Central memory CD4-positive, alpha-beta T cell (primary cell): ENCODE results near the gene CCNK.
A peak's percentile ranks its signal among the peaks of the same experiment; 100 is the strongest.

ENCODE experiments used
- DNase-seq: peaks from one replicate; pipeline ENCODE4 v3.0.0; 2022

Gene CCNK

DNA sequence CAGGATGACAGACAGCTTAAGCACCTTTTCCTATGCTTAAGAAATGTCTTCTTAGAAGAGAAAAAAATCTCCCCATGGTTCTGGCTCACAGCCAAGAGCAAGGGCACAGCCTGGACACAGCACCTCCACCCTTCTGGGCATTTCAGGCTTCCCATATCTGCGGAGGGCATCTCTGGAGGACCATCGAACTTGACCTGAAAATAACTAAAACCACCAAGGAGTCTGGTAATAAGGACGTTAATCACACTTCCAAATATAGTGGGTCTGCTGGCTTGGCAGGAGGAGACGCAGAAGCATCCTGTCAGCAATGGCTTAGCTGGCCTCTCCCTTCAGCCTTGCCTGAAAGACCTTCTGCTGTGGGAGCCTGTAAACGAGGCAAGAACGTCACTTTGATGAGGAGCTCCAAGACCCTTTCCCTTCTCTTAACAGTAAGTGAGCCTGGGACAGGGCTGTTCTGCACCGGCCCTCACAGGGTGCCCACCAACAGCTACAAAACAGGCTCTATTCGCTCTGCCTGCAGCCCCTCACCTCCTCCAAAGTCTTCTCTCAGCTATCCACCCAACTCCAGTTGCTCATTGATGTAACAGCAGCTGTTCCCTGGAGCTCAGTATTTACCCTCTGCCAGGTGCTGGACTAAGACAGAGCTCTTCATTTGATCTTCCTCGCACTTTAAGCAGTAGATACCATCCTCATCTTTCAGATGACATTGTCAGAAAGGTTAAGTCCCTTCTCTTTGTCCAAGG is 13.7 kb upstream of the CCNK start:
- no peak for DNase-seq

DNA sequence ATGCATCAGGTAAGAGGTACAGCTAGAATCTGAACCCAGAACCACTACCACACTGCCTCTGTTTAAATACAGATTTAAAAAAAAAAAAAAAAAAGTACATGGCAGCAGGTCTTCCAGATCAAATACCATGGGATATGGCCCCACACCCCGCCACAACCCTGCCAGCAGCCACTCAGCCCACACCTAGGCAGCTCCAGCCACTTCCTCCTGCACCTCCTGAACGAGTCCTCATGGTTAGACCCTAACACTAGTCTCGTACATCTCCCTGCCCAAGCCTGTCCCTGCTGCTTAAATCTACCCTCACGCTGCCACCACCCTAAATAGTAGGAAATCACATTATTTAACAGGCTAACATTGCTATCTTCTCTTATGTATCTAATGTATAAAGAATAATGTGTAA is 13.1 kb upstream of the CCNK start:
- DNase-seq: no peak

DNA sequence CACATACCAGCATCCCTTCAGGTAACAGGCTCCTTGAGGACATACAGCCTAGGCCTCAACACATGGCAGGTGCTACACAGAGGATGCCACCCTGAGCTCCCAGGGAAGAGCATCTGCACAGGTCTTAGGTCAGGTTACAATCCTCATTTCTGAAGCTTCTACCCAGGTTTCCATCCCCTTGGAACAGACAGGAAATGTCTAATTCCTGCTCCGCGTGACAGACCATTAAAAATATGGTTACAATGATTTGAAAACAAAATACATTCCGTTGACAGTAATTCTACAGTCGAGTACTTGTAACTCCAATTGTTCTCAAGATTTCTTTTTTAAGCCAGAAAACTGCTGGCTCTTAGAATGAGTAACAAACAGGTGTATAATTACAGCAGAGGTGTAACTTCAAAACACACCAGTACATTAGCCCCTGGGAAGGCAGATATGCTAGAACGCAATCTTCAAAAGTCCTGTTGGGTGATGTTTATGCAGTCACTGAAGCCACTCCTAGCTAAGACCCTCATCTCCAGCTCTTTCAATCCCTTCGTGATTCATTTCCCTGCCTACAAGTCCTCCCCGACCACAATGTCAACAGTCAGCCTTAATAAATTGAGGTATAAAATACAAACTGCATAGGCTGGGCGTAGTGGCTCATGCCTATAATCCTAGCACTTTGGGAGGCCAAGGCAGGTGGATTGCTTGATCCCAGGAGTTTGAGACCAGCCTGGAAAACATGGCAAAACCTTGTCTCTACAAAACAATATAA is 12.2 kb upstream of the CCNK start:
- no peak for DNase-seq

DNA sequence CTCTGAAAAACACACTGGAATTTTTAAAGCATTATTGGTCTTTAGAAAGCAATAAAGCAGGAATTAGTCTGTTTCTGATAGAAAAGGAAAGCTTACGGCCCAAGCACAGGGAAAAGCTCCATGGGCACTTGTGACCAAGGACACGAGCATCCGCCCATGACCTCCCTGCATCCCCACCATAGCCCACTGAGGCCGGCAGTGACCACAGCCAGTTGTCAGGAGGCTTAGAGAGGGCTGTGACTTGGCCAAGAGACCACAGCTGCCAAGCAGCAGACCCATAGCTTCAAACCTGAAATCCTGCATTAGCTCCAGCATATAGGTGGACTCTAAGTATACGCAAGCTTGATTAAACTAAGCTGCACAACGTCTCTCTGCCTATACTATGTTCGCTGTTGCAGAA is 9.5 kb upstream of the CCNK start:
- DNase-seq: no peak

DNA sequence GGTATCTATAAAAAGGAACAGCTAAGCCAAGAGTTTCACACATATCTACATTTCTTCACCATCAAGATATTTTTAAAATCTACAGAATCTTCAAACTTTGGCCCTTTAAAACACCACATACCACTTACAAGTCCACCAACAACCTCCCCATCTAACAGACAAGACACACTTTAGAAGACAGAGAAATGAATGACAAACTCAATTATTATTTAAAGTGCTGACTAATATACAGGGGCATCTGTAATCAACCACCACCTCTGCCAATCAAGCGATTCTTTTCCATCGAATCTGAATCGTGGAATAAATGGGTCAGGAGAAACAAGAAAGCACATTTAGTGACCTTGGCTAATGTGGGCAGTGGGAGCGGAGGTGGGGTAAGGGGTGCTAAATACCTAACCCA is 8.3 kb upstream of the CCNK start:
- DNase-seq: no peak

DNA sequence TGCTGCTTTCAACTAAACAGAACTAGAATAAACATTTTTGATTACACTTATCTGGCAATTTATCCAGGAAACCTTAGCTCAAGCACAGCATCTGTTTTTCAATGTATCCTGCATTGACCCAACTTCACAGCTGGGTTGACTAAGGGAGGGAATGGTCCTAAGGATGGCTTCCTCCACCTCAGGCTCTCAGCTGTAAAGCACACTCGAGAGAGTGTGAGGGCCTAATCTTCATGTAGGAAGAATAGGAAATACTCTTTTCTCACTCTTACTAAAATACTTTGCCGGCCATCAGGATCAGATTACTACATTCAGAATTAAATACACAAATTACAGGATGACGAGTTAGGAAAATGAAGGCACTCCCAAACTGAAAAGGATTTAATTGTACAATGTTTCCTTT is 7.8 kb upstream of the CCNK start:
- no peak for DNase-seq

DNA sequence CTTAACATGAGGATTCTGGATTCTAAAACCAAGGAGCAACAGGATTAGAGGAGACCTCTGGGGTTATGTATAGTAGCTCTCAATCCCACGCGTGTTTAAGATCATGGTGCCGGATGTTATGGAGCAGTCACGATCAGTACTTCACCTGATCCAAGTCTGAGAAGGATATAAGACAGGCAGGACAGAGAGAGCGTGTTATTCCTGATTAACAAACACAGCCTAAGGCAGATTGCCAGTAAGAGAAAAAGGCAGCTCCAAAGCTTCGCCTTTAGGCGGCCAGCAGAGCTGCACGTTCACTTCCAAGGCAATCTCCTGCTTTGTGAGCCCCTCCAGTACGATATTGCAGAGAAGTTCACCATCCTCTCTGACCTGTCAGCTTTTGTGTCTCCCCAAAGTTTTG is 6.0 kb upstream of the CCNK start:
- DNase-seq: no peak

DNA sequence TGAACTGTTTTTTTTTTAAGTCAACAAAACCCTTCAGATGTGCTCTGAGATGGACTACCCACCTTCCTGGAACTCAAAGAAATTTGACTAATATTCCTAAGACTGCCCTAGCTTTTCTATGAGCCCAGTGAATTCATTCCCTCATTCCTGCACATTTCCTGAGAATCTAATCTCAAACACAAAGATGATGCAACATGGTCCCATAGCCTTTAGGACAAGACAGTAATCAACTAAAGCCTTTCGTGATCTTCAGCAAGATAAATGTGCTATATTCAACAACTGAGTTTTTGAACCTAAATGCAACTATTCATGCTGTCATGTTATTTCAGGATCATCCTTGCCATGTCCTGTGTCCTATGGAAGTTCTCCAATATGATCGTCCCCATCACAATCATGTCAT is 5.5 kb upstream of the CCNK start:
- DNase-seq: no peak

DNA sequence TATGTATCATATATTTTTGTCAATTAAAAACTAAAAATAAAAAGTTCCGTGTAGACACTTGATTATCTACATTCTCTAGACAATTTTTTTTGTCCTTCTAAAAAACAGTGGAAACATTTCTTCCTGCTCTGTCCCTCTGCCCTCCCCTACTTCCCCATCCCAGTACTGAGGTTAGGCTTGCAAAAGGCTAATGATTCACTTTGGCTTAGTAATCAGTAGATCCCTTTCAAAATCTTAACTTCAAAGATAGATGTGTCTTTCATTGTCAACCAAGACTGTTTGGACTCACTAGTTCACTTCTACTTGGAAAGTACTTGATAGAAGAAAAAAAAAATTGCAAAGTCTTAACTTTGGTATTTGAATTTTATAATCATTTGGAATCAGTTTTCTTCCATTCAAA is 4.3 kb upstream of the CCNK start:
- no peak for DNase-seq

DNA sequence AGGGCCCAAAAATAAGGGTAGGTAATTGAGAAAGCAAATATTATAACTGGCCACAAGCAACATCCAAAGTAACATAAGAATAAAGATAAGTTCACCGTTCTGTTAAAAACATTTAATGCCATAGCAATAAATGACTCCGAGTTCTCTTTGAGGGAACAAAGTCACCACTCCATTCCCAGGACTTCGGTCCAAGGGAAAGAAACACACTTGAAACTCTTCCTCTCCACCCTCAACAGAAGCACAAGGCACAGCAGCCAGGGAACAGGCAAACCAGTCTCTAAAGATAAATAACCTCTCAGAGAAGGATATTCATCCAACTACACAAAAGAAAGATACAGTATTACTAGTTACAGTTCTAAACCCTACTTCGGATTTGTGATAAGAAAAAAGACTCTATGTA is 3.1 kb upstream of the CCNK start:
- no peak for DNase-seq

DNA sequence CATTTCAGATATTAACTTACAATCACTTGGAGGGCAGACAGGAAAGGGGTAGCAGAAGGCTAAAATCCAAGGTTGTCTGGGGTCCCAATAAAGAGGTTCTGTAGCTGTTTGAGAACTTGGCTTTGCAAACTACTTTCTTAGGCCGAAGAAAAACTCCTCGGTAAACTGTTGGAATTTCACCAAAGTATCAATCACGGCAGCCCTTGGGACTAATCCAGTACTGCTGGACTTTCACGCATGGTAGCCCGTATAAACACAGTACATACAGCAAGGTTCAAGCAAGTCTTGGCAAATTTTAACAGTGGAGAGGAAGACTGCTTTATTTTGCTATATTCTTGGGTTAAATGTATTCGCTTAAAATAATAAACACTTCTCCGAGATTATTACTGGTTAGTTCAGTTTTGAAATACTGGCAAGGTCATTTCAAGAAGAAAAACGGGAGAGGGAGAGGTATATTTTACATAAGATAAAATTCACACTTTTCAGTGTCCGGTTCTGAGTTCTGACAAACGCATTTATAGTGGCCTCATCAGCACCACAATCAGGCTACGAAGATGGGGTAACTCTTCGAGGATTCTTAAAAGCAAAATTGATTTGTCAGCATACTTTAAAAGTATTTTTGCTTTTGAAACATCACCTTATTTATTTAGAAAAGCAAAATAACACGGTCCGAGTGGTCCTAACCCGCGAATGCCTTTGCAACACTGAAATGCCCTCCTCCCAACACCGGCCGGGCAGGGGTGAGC is 1.9 kb upstream of the CCNK start:
- no peak for DNase-seq

DNA sequence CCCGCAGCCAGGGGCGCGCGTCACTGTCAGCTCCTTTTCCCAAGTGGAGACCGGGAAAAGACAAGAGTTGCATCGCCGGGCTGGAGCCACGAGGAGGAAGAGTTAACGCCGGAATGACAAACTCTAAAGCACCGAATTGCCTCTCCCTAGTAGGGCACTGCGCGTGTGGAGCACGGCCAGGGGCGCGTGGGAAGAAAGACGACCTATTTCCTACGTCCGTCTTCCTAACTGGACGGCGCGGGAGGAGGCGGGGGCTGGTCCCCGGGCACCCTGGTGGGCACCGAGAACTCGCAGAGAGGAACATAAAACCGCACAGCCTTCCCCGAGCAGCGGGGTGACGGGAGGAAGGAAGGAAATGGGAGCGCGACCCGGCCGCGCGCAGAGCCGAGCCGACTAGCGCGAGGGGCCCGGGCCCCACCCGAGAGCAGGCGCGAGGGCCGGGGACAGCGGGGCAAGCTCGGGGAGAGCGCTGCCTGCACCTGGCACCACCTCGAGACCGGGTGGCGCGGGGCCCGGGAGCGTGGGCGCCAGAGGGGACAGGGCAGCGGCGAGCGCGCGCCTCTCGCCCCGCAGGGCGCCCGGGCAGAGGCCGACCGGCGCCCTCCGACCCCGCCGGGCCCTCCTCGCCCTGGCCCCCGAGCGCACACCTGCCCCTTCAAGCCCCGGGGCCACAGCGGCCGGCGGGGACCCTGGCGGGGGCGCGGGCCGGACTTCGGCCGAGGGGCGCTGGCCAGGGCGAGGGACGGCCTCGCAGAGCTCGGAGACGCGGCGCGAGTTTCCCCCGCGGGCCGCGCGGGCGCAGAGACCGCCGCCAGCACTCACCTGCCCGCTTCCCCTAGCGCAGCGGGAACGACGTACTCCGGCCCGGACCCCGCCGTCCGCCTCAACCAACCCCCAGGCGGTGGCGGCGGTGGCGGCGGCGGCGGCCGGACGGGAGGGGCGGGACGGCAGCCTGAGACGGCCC is 1.0 kb upstream of the CCNK start, which contains the start of gene SETD3:
SETD3 (minus strand) TSS at position 954 of the 964 bp plus-strand sequence. CDS start 15,054 bp downstream, outside the sequence.
- DNase-seq: peak; percentile 24

DNA sequence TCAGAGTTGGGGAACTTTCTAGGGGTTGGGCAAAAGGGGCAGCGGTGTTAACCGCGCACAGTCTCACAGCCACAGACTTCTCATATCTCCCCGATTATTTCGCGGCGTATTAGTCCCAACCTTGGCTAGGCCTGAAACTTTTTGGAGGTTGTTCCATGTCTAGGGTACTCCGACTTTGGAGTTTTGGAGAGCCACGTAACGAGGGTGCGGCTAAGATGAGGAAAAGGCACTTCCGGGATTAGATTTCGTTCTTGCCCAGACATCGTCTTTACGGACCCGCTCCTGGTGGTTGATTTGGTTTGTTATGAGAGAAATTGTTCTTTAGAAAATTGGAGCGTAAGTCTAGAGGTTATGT is 513 bp downstream of the CCNK start:
- peak; percentile 28 for DNase-seq

DNA sequence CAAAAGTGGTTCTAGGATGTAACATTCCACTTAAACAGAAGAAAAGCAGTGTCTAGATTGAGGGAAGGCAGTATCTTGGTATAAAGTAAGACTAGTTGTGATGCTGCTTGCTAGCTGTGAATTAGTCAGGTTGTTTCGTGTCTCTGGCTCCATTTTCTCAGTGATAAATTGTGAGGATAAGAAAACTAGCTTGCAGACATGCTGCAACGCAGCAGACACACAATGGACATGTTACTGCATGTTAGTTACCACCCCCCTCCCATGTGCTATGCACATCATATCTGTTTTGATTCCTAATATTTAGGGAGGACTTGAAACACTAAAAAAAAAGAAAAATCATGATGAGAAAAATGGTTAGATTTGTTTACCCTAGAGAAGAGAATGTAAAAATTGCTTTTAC is 2.9 kb downstream of the CCNK start:
- DNase-seq: no peak

DNA sequence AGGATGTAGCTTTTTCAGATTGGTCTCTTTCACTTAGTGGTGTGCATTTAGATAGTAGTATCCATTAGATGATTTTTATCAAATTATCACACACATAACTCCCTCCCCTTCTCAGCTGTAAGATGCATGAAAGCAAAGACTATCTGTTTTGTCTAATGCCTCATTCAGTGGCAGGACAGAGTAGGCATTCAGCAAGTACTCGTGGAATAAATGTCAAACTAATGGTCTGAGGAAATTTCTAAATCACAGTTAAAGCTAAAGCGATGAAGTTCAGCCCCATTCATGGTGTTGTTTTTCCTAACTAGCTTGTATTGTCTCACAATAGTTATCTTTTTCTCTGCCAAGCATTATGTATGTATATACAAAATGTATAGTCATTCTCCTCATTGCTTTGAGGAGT is 16.1 kb downstream of the CCNK start:
- DNase-seq: no peak

DNA sequence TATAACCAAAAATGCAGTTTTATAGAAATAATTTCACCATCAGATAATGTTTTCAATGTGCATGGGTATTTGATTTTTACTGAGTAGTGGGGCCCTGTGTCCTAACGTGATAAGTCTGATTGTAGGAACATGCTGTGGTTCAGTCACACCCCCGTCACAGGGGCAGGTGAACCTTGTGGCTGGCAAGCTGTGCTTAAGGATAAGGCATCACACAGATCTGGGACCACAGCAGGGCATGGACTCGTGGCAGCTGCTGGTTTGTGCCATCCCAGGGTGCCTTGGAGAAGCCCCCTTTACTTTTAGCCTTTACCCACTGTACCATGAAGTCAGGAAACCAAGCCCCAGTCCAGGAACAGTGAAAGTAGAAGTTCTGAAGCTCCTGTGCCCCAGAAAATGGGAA is 16.7 kb downstream of the CCNK start:
- DNase-seq: no peak

DNA sequence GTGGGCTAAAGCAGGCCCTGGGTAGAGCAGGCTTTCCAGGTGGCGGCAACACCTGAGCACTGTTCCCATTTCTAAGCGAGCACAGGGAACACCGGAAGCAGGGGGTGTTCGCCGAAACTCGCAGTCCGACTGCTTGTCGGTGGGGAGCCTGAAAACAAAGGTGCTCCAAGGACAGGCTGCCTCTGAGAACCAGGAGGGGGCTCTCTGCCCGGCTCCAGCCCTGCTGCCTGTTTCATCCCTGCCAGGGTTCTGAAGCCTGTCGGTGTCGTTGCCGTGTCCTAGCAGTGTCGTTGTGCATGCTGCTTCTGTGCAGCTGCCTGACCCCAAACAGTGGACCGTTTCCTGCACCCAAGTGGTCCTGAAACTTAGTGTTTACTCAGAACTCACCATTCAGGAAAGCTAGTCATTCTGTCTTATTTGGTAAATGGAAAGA is 21.8 kb downstream of the CCNK start:
- no peak for DNase-seq

DNA sequence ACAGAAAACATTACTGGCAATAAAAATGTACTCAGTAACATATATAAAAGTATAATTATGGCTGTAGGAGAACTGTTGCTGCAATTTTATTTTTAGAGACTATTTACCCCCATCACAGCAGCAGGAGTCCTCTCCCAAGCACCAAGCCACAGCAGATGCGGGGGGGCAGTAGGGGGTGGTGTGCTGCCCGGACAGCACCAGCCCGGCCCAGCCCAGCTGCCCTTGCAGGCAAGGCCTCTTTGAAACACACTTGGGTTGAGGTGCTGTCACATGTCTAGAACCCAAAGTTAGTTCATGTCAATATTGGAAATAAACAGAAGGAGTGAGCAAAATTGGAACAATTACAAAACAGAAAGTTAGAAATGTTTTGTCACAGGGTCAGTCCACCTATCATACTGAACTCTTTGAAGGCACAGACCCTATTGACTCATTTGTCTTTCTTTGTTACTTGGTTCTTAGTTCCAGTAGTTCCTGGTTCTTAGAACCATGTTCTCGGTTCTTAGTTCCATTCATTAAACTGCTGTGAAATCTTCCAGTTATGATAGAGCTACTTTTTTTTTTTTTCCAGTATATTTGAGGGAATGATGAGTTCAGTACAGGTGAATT is 22.7 kb downstream of the CCNK start:
- no peak for DNase-seq

DNA sequence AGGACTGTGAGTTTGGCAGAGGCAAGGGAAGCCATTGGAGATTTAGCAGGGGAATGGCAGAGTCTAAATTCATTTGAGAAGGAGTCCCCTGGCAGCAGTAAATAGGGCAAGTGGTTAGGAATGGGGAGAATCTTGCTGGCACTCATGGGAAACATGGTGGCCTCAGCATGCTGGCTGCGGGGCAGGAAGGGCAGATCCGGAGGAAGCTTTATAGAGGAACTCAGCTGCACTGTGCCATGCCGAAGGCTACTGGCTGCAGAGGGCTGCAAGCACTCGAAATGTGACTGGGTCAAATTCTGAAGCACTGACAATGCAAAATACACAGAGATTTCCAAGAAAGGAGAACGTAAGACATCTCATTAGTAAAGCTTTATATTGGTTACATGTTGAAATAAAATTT is 23.9 kb downstream of the CCNK start:
- DNase-seq: no peak

DNA sequence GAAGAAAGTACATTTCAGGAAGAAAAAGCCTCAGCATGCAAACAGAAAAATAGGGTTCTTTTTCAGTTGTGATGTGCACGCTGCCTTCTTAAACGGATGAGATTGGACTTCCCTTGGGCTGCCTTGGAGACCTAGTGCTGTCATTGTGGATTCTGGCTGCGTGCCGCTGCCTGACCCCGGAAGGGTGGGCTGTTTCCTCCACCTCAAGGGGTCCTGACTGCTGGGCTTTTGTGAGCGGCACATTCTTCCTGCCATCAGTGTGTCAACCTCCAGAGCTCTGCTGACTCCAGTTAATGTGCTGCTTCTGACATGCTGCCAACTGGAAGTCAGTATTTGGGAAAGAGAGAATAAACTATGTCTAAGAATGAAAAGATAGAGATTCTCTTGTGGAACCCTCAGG is 25.1 kb downstream of the CCNK start:
- no peak for DNase-seq

DNA sequence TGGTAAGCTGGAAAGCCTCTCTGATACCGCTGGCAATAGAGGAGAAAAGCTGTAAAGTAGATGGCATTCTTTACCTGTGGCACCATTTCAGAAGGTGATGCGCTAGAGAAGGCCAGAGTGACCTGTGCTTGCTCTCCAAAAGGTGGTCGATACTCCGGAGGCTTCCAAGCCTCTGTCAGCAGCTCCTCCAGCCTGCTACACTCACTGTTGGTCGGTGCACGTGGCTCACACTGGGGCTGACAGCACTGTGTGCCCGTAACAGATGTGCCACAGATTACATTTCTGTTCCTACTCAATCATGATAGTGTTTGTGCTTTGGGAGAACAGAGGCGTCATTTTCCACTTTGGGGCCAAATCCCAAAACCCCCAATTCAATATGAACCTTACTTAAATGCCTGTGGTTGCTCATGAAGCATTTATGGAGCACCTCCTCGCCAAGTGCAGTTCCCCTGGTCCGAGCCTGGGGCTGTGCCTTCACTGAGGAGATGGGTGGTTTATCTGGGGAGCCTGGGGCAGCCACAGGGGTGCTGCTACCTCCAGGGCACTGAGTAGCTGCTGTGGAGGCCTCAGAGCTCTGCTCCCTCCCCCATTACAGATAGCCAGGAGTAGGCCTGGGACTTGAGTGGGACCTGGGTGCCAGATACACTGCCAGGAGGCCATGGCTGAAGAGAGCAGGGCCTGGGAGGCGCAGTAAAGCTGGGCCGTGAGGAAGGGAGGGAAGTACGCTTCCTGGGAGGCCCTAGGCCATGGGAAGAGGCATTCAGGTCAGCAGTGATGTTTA is 26.8 kb downstream of the CCNK start:
- no peak for DNase-seq
